WERI-Rb-1 (cell line): Measurements from ENCODE around the gene MAGOH.
"Not testable (repeated sequence)": the region's sequence is repeated elsewhere in the genome, so short reads cannot be mapped to it uniquely, and the experiment has no call there.

ENCODE experiments used
- DNase-seq: peaks from one replicate; pipeline ENCODE4 v3.0.0-alpha.2; 2020
- H3K27ac ChIP-seq: fragments of 250-450 bp; sonication (Bioruptor Pico); 2 replicates; pipeline ENCODE4 v1.5.1; 2020; ENCODE audit warnings: mild to moderate bottlenecking, moderate library complexity
- H3K27me3 ChIP-seq: fragments of 250-450 bp; sonication (Bioruptor Pico); 2 replicates; pipeline ENCODE4 v1.5.1; 2021; ENCODE audit warnings: mild to moderate bottlenecking, low read depth, moderate library complexity; ENCODE audit not compliant: insufficient read depth, severe bottlenecking
- H3K36me3 ChIP-seq: fragments of 250-450 bp; sonication (Bioruptor Pico); 2 replicates; pipeline ENCODE4 v1.5.1; 2020; ENCODE audit warnings: mild to moderate bottlenecking, moderate library complexity
- H3K4me3 ChIP-seq: 2 replicates; pipeline ENCODE4 v1.5.1; 2011; ENCODE audit warnings: low read depth, mild to moderate bottlenecking, control low read depth, low read length
- H3K9me3 ChIP-seq: fragments of 250-450 bp; sonication (Bioruptor Pico); 2 replicates; pipeline ENCODE4 v1.5.1; 2021; ENCODE audit warnings: mild to moderate bottlenecking, moderate library complexity; ENCODE audit not compliant: severe bottlenecking
- CTCF ChIP-seq: IDR thresholded peaks from 2 replicates; pipeline ENCODE4 v1.5.1; 2011; ENCODE audit warnings: low read depth, mild to moderate bottlenecking, control low read depth, inconsistent platforms, low read length

MAGOH gene

GRCh38 chr1:53214376-53214940 is 23.9 kb downstream of the MAGOH start:
- H3K4me3 ChIP-seq = no peak overlapping the region
- no peak for DNase-seq

GRCh38 chr1:53210954-53211353 is 27.4 kb downstream of the MAGOH start:
- Histone ChIP-seq H3K4me3 (no peak overlapping the region), H3K36me3 (peaks cover 66% of the 10 kb centered on the region), H3K27ac (no peak overlapping the region), H3K9me3 (peaks cover 12% of the 10 kb centered on the region), H3K27me3 (no peaks in the 10 kb centered on the region)
- no peak for DNase-seq
- no peak for TF ChIP-seq CTCF

More at GRCh38 chr1:53214376-53214940, 23.9 kb downstream of the MAGOH start:
- no peaks in the 10 kb centered on the region for H3K9me3 ChIP-seq
- no peak overlapping the region for H3K27ac ChIP-seq
- TF ChIP-seq CTCF = no peak
- H3K36me3 ChIP-seq = peaks cover 79% of the 10 kb centered on the region
- no peaks in the 10 kb centered on the region for H3K27me3 ChIP-seq

GRCh38 chr1:53210352-53210751 is 28.0 kb downstream of the MAGOH start:
- no peak for TF ChIP-seq CTCF
- H3K9me3 ChIP-seq = peaks cover 18% of the 10 kb centered on the region
- no peaks in the 10 kb centered on the region for H3K27me3 ChIP-seq
- no peak overlapping the region for H3K4me3 ChIP-seq
- no peak for DNase-seq
- H3K27ac ChIP-seq = no peak overlapping the region
- peaks cover 70% of the 10 kb centered on the region for H3K36me3 ChIP-seq

GRCh38 chr1:53207726-53208125 is 30.6 kb downstream of the MAGOH start:
- Histone ChIP-seq H3K36me3 (peaks cover 63% of the 10 kb centered on the region), H3K9me3 (peaks cover 19% of the 10 kb centered on the region), H3K4me3 (no peak overlapping the region), H3K27me3 (no peaks in the 10 kb centered on the region), H3K27ac (no peak overlapping the region)
- TF ChIP-seq CTCF = no peak
- DNase-seq = no peak

GRCh38 chr1:53206735-53207379 is 31.5 kb downstream of the MAGOH start:
- TF ChIP-seq CTCF = no peak
- H3K4me3 ChIP-seq = no peak overlapping the region
- no peaks in the 10 kb centered on the region for H3K27me3 ChIP-seq
- peaks cover 61% of the 10 kb centered on the region for H3K36me3 ChIP-seq
- peaks cover 19% of the 10 kb centered on the region for H3K9me3 ChIP-seq
- H3K27ac ChIP-seq = no peak overlapping the region
- peak; percentile 56 for DNase-seq

GRCh38 chr1:53206083-53206685 is 32.1 kb downstream of the MAGOH start:
- Histone ChIP-seq H3K36me3 (peaks cover 60% of the 10 kb centered on the region), H3K9me3 (peaks cover 19% of the 10 kb centered on the region)
- H3K4me3 ChIP-seq, H3K27ac ChIP-seq, DNase-seq, H3K27me3 ChIP-seq: not testable (repeated sequence)

- not testable (repeated sequence) for H3K27me3 ChIP-seq, H3K4me3 ChIP-seq, H3K27ac ChIP-seq, DNase-seq
- peaks cover 53% of the 10 kb centered on the region for H3K36me3 ChIP-seq
- H3K9me3 ChIP-seq = peaks cover 19% of the 10 kb centered on the region
These were observed 32.8 kb downstream of the MAGOH start for GRCh38 chr1:53205496-53205895.
